Right lobe of liver (tissue), 4 donors: ENCODE results near the gene HSPA9.

ENCODE experiments used
- CTCF ChIP-seq, 4 donors: fragments of 200-600 bp in 3 of 4; fragments of 450-650 bp in 1 of 4; IDR thresholded peaks; one replicate each; pipeline versions ENCODE4 v1.5.1 to v1.8.0; 2016 to 2022; ENCODE audit warnings: antibody characterized with exemption in 4 of 4, mild to moderate bottlenecking in 2 of 4
- POLR2A ChIP-seq: fragments of 450-650 bp; IDR thresholded peaks from one replicate; pipeline ENCODE4 v1.6.1; 2017; ENCODE audit warnings: antibody characterized with exemption, mild to moderate bottlenecking
- donor health status: DM: no; HTN: no; CAD: no.
- donor health status: DM: no; HTN: no; CAD: no.
- donor health status: DM: no; HTN: yes; CAD: no.

GRCh38 chr5:138557677-138558076, 17.5 kb downstream of the HSPA9 start:
- no peak for TF ChIP-seq CTCF (IDR thresholded peaks at IDR 0.05)
- no peak for TF ChIP-seq POLR2A
